A673 (cell line): Measurements from ENCODE around the gene GALNT14.

Experiments used
- CTCF ChIP-seq: fragments of 300-800, 200-600 bp; sonication (generic); conservative IDR thresholded peaks from 2 replicates; pipeline ENCODE4 v1.5.1; 2017; ENCODE audit warnings: low read depth, mild to moderate bottlenecking, antibody characterized with exemption, low read length, moderate library complexity, mixed read lengths
- EZH2 ChIP-seq: fragments of 200-600 bp; sonication (generic); IDR thresholded peaks from 2 replicates; pipeline ENCODE4 v1.6.1; 2017; ENCODE audit warnings: borderline replicate concordance, low read depth, mild to moderate bottlenecking, mixed read lengths, antibody characterized with exemption, low read length; ENCODE audit not compliant: poor library complexity, severe bottlenecking

- TF ChIP-seq CTCF (no peak), EZH2 (no peak)
Measured at GRCh38 chr2:30985493-30986230, 152.6 kb downstream of the GALNT14 start.
